PFSK-1 (cell line): ENCODE results near the gene RAB11FIP3.

Experiments
- POLR2AphosphoS5 ChIP-seq: IDR thresholded peaks from 2 replicates; pipeline ENCODE4 v1.6.1; 2012; ENCODE audit warnings: low read depth, mild to moderate bottlenecking, control low read depth, low read length, moderate library complexity
- SIN3A ChIP-seq: IDR thresholded peaks from 2 replicates; pipeline ENCODE4 v1.6.1; 2012; ENCODE audit warnings: mild to moderate bottlenecking, low read length, moderate library complexity, borderline replicate concordance; ENCODE audit not compliant: insufficient read depth

GRCh38 chr16:515939-516226 lies 90.4 kb downstream of the RAB11FIP3 start:
- TF ChIP-seq POLR2AphosphoS5 (no peak), SIN3A (no peak)
